Large intestine (tissue), 12 donors: ENCODE results near the gene BPIFA2. TPM values are rescaled to one million over a fixed set of nuclear protein-coding genes. Genes with fewer than 3 reads are reported as not detected.
"Not testable (repeated sequence)": the region's sequence is repeated elsewhere in the genome, so short reads cannot be mapped to it uniquely, and the experiment has no call there.

Experiments used
- DNase-seq, 2 donors: peaks; one replicate each; pipeline versions ENCODE4 v3.0.0 to v3.0.0-alpha.2; 2013
- H3K27ac ChIP-seq: one replicate; pipeline ENCODE4 v1.5.1; 2013; ENCODE audit warnings: low read length
- H3K27me3 ChIP-seq: 2 replicates; pipeline ENCODE4 v1.6.1; 2013; ENCODE audit warnings: low read length; ENCODE audit not compliant: control insufficient read depth, insufficient read depth
- H3K36me3 ChIP-seq: 2 replicates; pipeline ENCODE4 v1.6.1; 2013; ENCODE audit warnings: low read length; ENCODE audit not compliant: control insufficient read depth, insufficient read depth
- H3K4me1 ChIP-seq: one replicate; pipeline ENCODE4 v1.6.1; 2013; ENCODE audit warnings: low read length; ENCODE audit not compliant: control insufficient read depth, insufficient read depth
- H3K4me3 ChIP-seq: one replicate; pipeline ENCODE4 v1.5.1; 2013; ENCODE audit warnings: low read length
- H3K9me3 ChIP-seq: one replicate; pipeline ENCODE4 v1.6.1; 2013; ENCODE audit warnings: mild to moderate bottlenecking, low read depth, low read length, moderate library complexity; ENCODE audit not compliant: control insufficient read depth
- WGBS: methylation state at CpG from one replicate; pipeline ENCODE4 v1.1.5; 2013; ENCODE audit warnings: low lambda C conversion rate; ENCODE audit not compliant: insufficient coverage; 5-methylcytosine and 5-hydroxymethylcytosine counted together
- long read RNA-seq, 11 donors: transcript quantifications; one replicate each; lab custom pipeline, GENCODE V29; 2026
- polyA plus RNA-seq: library from polyadenylated mRNA; unstranded; fragments of 120-200 nt; gene quantifications from one replicate; pipeline ENCODE4 v1.2.1, GENCODE V29; 2013

The BPIFA2 gene
- not detected for polyA plus RNA-seq
- long read RNA-seq, donor 1: 0 reads
- long read RNA-seq, donor 2: 0 reads
- long read RNA-seq, donor 3: 0 reads
- long read RNA-seq, donor 4: 0 reads
- long read RNA-seq, donor 5: 0 reads
- long read RNA-seq, donor 6: 0 reads
- long read RNA-seq, donor 7: 0 reads
- long read RNA-seq, donor 8: 0 reads
- long read RNA-seq, donor 9: 0 reads
- long read RNA-seq, donor 10: 0 reads
- long read RNA-seq, donor 11: 0 reads

- DNase-seq: no peak
- no CpG with 5 or more reads among the region's 8 CpGs for WGBS
- H3K4me1 ChIP-seq: no peaks in the 10 kb centered on the region
- H3K9me3 ChIP-seq: no peaks in the 10 kb centered on the region
- H3K27me3 ChIP-seq: no peaks in the 10 kb centered on the region
- H3K4me3 ChIP-seq: no peak within 1 kb of the TSS
- H3K27ac ChIP-seq: no peak within 1 kb of the TSS
- H3K36me3 ChIP-seq: no peaks in the 10 kb centered on the region
These were observed at the start of gene BPIFA2 for GRCh38 chr20:33167859-33168258. Gene BPIFA2, plus strand, starts transcription at chr20:33168159. Its CDS starts 987 bp downstream, at chr20:33169146.

- 100% methylated on average over 1 of the region's 3 CpGs for WGBS
- DNase-seq: no peak
- Histone ChIP-seq H3K36me3 (no peaks in the 10 kb centered on the region), H3K9me3 (peaks cover under 1% of the 10 kb centered on the region), H3K27me3 (peaks cover 2% of the 10 kb centered on the region), H3K4me1 (no peaks in the 10 kb centered on the region), H3K27ac (no peak overlapping the region), H3K4me3 (no peak overlapping the region)
These were observed 47.9 kb upstream of the BPIFA2 start for GRCh38 chr20:33119725-33120720.

DNA sequence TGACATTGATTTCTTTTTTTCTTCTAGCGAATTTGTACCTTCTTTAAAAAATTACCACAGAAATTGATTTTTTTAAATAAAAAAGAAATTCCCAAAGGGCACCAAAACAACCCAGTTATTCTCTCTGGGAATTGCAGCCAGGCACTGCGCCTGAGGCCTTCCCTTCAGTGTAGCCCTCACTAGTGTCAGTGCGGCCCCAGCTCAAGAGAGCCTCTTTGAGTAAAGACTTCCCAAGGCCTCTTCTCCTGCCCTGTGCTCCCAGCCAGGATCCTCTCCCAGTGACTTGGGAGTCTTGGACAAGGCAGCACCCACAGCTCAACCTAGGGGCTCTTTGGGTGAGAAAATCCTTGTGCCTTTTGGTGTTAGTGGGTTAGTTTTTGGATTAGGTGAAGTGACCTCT lies 47.0 kb upstream of the BPIFA2 start:
- DNase-seq: no peak
- Histone ChIP-seq H3K36me3 (no peaks in the 10 kb centered on the region), H3K27ac (no peak overlapping the region), H3K27me3 (peaks cover 5% of the 10 kb centered on the region), H3K9me3 (no peaks in the 10 kb centered on the region), H3K4me1 (no peaks in the 10 kb centered on the region), H3K4me3 (no peak overlapping the region)
- 100% methylated on average over 1 of the region's 3 CpGs for WGBS

DNA sequence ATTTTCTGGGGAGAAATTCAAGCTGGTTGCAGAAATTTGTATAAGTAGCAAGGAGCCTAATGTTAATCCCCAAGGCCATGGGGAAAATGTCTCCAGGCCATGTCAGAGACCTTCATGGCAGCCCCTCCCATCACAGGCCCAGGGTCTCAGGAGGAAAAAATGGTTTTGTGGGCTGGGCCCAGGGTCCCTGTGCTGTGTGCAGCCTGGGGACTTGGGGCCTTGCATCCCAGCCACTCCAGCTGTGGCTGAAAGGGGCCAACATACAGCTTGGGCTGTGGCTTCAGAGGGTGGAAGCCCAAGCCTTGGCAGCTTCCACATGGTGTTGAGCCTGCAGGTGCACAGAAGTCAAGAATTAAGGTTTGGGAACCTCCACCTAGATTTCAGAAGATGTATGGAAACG lies 45.7 kb upstream of the BPIFA2 start:
- not testable (repeated sequence) for H3K9me3 ChIP-seq, H3K27me3 ChIP-seq, DNase-seq, H3K4me3 ChIP-seq, H3K36me3 ChIP-seq, H3K27ac ChIP-seq, H3K4me1 ChIP-seq
- WGBS: no CpG with 5 or more reads among the region's 1 CpG

- H3K27ac ChIP-seq: no peak overlapping the region
- no peak for DNase-seq
- H3K4me3 ChIP-seq: no peak overlapping the region
- no peaks in the 10 kb centered on the region for H3K4me1 ChIP-seq
- no peaks in the 10 kb centered on the region for H3K9me3 ChIP-seq
- WGBS: no CpG with 5 or more reads among the region's 2 CpGs
- peaks cover 8% of the 10 kb centered on the region for H3K27me3 ChIP-seq
- H3K36me3 ChIP-seq: no peaks in the 10 kb centered on the region
These were observed 43.7 kb upstream of the BPIFA2 start for GRCh38 chr20:33124261-33124660.

DNA sequence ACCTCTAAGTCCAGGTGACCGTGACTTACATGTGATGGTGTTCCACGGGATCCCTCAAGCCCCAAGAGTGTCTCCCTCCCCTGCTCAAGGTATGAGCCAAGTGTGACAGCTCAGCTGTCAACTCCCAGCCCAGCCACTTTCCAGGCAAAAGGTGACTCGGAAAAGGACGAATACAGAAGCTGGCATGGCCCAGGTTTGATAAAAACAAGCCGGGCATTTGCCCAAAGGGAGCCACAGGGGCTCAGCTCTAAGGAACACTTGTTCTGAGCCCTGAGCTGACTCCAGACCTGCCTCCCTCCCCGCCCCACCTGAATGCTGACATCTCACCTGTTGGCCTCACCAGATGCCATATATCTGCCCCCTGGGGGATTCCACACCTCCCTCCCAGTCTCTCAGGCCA lies 43.0 kb upstream of the BPIFA2 start:
- Histone ChIP-seq H3K27ac (no peak overlapping the region), H3K36me3 (no peaks in the 10 kb centered on the region), H3K4me1 (no peaks in the 10 kb centered on the region), H3K27me3 (peaks cover 8% of the 10 kb centered on the region), H3K9me3 (no peaks in the 10 kb centered on the region), H3K4me3 (no peak overlapping the region)
- no CpG with 5 or more reads among the region's 6 CpGs for WGBS
- DNase-seq: no peak

DNA sequence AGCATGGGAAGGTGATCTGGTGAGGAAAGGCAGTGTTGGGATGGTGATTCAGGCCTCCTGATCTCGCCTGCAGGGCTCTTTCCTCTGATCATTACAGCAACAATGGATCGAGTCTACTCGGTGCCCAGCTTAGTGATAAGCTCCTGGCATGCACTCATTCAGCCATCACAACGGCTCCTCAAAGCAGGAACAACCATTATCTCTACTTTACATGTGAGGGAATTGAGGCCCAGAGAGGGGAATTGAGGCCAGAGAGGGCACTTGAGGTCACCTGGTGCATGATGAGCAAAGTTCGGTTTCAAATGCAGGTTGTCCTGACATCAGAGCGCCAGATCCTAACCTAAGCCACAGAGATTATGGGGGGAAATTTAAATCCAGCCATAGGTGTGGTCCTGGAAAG lies 42.0 kb upstream of the BPIFA2 start:
- Histone ChIP-seq H3K4me3 (no peak overlapping the region), H3K27ac (no peak overlapping the region), H3K27me3 (peaks cover 8% of the 10 kb centered on the region), H3K9me3 (no peaks in the 10 kb centered on the region), H3K36me3 (no peaks in the 10 kb centered on the region), H3K4me1 (no peaks in the 10 kb centered on the region)
- no CpG with 5 or more reads among the region's 6 CpGs for WGBS
- no peak for DNase-seq

GRCh38 chr20:33127422-33128097 lies 40.4 kb upstream of the BPIFA2 start:
- no peaks in the 10 kb centered on the region for H3K36me3 ChIP-seq
- no peaks in the 10 kb centered on the region for H3K4me1 ChIP-seq
- no peak overlapping the region for H3K27ac ChIP-seq
- no peak overlapping the region for H3K4me3 ChIP-seq
- H3K9me3 ChIP-seq: no peaks in the 10 kb centered on the region
- peaks cover 10% of the 10 kb centered on the region for H3K27me3 ChIP-seq
- no peak for DNase-seq
- 60% methylated on average over 2 of the region's 4 CpGs for WGBS

- WGBS: 100% methylated on average over 2 of the region's 9 CpGs
- no peak for DNase-seq
- peaks cover 7% of the 10 kb centered on the region for H3K27me3 ChIP-seq
- no peaks in the 10 kb centered on the region for H3K36me3 ChIP-seq
- H3K9me3 ChIP-seq: no peaks in the 10 kb centered on the region
- H3K27ac ChIP-seq: no peak overlapping the region
- no peak overlapping the region for H3K4me3 ChIP-seq
- H3K4me1 ChIP-seq: no peaks in the 10 kb centered on the region
These were observed 37.3 kb upstream of the BPIFA2 start for GRCh38 chr20:33130568-33131061.

- Histone ChIP-seq H3K36me3 (no peaks in the 10 kb centered on the region), H3K27ac (no peak overlapping the region), H3K27me3 (peaks cover 4% of the 10 kb centered on the region), H3K4me3 (no peak overlapping the region), H3K9me3 (no peaks in the 10 kb centered on the region), H3K4me1 (no peaks in the 10 kb centered on the region)
- no peak for DNase-seq
- no CpG with 5 or more reads among the region's 5 CpGs for WGBS
These were observed 35.9 kb upstream of the BPIFA2 start for GRCh38 chr20:33131949-33132473.
